Activated T-helper 1 cell treated with Interleukin-2 at 50 U/mL for 16 hours (primary cell): ENCODE measurements around the gene TRIM28.
"Not testable (repeated sequence)": the region's sequence is repeated elsewhere in the genome, so short reads cannot be mapped to it uniquely, and the experiment has no call there.

ENCODE experiments used
- DNase-seq: peaks from one replicate; pipeline ENCODE4 v3.0.0-alpha.2; 2020; ENCODE audit warnings: low read depth

Gene TRIM28

DNA sequence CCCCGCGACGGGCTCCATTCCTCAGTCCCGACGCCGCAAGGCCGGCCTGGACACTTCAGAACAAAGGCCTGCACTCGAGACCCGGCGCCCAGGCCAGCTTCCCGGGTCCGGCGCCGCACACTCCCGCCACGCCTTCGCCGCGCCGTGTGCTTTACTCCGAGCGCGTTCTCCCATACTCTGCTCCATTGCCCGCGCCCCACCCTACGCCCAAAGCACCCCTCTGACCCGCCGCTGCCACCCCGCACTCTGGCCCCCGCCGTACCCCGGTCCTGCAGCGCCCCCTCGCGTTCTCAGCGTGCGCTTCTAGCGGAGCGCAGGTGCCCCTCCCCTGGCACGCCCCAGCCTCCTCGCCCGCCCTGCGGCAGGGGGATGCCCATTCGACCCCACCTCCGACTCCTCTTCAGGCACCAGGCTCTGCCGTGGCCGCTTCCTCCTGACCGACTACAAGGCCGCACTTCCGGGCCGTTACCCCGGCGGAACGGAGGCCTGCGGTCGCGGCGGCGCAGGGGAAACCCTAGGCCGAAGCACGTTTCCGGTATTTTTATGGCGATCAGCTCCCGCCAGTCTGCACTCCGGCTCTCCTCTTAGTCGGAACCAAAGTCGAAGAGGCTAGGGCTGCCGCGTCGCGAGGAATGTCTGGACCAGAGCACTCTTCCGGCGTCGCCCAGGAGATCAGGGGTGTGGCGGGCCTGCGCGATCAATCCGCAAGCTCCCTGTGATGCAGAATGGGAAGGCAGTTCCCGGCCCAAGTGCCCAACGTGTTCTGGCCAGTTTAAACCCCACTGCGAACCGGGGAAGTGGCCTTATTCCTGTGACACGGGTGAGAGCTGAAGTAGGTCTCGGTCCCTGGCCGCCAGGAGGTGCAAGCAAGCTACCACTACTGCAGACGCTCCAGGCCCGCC is 24.3 kb upstream of the TRIM28 start, which contains the start of gene ZBTB45:
ZBTB45 (minus strand) TSS at position 456 of the 902 bp plus-strand sequence. CDS start 2,137 bp downstream, outside the sequence.
- DNase-seq: peak; percentile 76

DNA sequence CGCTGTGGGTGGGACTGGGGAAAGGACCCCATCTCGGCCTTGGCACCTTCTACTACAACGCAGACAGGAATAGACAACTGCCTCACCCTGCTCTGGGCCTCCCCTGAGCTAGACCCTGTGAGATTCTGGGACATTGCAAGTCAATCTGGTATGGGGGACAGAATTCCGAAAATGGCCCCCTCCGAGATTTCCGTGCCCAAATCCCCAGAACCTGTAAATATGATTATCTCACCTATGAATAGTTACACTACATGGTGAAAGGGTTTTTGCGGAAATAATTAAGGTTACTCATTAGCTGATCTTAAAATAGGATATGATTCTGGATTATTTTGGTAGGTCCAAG is 23.6 kb upstream of the TRIM28 start:
- no peak for DNase-seq

DNA sequence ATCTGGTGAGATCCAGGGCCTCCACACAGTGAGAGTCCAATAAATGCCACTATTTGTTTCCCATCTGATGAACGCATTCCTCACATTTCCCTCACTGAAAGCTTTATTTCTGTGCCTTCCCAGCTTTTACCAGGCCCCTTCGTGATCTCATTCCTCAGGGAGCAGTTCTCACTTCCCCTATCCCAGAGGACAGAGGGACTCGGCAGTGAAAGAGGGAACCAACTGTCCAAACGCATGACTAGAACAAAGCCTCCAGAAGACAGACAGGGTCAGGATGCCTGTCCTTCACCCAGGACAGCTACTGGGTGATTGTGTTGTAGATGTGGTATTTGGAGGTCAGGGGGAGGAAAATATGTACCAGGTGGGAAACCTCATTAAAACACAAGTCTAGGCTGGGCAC is 22.2 kb upstream of the TRIM28 start:
- DNase-seq: no peak

DNA sequence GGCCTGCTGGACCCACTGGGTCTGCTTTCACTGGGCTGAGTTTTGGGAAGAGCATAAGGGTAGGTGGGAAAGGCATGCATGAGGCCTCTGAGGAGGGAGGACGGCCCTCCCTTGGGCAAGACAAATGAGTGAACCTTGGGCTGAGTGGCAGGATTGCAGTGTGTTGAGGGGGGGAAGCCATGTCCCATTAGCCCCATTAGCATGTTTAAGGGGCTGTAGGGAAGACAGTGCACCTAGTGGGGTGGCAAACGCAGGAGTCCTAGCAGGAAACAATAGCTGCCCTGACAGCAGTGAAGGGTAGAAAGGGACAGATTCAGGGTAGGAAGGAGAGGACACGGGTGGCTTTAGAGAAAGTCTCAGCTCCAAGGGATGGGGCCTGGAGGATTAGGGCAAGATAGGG is 21.2 kb upstream of the TRIM28 start:
- DNase-seq: no peak

DNA sequence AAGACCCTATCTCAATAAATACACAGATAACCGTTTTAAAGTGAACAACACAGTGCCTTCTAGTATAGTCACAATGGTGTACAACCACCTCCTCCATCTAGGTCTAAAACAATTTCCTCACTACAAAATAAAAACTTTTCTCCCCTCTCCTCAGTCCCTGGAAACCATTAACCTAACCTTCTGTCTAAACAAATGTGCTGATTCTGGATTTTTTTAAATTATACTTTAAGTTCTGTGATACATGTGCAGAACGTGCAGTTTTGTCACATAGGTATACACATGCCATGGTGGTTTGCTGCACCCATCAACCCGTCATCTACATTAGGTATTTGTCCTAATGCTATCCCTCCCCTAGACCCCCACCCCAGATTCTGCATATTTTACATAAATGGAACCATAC is 14.5 kb upstream of the TRIM28 start:
- no peak for DNase-seq

DNA sequence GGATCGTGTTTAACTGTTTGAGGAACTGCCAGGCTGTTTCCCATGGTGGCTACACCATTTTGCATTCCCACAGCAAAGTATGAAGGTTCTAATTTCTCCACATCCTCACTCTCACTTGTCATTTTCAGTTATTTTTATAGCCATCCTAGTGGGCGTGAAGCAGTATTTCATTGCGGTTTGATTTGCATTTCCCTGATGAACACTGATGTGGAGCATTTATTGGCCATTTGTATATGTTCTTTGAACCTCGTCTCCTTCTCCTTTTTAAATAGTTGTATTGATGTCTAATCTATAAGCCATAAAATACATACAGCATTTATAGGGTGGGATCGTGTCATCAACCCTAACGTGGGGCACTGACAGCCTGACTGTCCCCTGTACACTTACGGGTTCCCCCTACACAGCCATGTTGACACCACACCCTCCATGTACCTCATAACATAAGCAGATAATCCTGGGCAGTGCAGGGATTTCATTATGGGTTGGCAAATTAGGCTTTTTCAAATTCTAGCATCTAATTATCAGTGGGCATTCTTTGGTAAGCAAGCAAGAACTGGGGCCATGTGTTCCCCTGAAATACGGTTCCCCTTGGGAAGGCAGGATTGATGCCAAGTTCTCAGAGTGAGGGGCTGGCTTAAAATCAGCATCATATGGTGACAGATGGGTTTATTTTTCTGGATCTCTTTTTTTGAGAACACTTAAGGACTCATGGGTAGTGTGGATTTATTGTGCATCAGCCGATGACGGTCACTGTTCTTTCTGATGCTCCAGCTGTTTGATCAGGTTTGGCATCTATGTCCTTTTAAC is 12.6 kb upstream of the TRIM28 start:
- DNase-seq: no peak

DNA sequence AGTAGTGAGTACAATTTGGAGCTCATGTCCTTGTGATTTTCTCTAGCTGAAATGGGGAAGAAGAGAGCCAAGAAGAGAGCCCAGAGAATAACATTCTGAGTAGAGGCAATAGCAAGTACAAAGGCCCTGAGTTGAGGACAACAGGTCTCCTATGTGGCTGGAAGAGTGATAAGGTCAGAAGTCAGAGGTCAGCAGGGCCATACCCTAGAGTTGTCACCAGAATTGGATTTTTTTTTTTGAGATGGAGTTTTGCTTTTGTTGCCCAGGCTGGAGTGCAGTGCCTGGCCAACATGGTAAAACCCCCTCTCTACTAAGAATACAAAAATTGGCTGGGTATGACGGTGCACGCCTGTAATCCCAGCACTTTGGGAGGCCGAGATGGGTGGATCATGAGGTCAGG is 8.0 kb upstream of the TRIM28 start:
- no peak for DNase-seq

DNA sequence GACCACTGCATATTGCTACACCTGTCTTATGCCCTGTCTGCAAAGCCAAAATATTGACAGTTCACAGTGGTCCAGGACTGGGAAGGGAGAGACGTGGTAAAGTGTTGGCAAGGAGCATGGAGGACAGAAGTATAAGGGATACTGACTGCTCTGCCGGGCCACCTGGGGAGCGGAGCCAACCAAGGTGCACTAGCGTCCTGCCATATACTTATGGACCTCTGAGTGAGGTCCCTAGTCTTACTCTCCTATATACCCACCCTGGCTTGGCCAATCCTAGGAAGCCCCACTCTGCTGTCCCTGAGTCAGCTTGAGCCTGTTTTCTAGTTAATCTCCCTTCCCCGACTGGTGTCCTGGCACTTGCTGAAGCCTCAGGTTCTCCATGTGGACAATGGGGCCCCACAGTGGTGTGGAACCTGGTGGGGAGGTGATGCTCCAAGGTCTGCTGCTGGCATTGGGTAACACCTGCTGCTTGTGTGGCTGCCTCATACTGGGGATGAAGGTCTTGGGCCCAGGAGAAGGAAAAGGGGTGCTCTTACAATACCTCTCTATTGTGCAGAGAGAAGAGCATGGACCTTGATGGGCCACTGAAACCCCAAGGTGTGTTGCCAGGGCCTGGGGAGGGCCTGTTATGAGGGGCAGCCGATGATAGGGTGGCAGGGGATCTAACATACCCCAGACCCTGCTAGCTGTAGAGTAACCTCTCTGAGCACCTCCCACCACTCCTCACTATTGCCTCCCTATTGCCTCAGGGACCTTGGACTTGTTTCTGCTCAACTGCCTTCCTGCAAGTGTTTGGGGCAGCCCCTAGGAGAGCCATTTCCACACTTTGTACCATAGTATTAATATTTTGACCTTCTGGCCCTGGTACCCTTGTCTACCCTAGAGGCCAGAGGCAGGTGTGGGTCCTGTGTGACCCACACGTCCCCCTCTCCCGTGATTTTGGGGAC is 6.7 kb upstream of the TRIM28 start:
- DNase-seq: no peak

DNA sequence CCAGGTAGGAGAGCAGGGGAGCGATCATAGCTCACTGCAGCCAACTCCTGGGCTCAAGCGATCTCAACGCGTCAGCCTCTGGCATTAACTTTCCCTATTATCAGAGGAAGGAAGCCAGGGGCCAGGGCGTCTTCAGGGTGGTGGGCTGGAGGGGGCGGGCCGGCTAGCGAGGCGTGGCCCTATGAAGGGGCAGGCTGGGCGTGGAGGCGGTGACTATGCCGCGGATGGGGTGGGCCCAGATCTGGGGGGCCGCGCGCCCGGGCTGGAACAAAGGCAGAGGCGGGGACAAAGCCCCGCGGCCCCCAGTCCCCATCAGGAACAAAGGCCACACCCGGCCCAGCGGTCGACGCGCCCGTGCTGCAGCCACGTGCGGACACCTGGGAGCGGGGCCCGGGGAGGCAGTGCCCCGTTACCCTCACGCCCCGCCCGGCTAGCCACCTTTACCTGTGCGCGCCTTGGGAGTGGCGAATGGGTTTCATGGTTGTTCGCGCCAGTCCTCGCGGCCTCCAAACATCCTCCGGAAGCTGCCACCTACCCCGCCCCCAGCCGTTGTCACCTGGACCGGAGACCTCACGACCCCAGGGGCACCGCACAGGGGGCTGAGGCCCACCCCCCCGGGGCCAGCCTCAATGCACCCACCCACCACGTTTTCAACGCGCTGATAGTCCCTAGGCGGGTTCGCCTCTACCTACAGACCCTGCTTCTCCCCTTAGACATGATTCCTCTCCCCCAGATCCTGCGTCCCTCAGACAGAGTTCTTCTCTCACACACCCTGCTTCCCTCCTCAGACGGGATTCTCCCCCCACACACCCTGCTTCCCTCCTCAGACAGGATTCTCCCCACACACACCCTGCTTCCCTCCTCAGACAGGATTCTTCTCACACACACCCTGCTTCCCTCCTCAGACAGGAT is 5.4 kb upstream of the TRIM28 start:
- no peak for DNase-seq

DNA sequence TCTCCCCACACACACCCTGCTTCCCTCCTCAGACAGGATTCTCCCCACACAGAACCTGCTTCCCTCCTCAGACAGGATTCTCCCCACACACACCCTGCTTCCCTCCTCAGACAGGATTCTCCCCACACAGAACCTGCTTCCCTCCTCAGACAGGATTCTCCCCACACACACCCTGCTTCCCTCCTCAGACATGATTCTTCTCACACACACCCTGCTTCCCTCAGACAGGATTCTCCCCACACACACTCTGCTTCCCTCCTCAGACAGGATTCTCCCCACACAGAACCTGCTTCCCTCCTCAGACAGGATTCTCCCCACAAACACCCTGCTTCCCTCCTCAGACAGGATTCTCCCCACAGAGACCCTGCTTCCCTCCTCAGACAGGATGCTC is 4.7 kb upstream of the TRIM28 start:
- DNase-seq: not testable (repeated sequence)

DNA sequence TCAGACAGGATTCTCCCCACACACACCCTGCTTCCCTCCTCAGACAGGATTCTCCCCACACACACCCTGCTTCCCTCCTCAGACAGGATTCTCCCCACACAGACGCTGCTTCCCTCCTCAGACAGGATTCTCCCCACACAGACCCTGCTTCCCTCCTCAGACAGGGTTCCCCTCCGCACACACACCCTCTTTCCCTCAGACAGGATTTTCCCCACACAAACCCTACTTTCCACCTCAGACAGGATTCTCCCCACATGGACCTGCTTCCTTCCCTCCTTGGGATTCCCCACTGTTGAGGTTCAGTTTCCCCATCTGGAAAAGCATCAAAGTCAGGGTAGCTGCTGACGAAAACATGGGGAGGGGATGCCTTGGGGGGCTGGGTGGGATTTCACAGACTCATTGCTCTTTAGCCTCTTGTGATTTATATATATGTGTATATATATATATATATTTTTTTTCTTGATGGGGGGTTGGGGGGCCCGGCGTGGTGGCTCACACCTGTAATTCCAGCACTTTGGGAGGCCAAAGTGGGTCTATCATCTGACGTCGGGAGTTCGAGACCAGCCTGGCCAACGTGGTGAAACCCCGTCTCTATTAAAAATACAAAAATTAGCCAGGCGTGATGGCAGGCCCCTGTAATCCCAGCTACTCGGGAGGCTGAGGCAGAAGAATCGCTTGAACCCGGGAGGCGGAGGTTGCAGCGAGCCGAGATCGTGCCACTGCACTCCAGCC is 1.1 kb upstream of the TRIM28 start:
- not testable (repeated sequence) for DNase-seq

DNA sequence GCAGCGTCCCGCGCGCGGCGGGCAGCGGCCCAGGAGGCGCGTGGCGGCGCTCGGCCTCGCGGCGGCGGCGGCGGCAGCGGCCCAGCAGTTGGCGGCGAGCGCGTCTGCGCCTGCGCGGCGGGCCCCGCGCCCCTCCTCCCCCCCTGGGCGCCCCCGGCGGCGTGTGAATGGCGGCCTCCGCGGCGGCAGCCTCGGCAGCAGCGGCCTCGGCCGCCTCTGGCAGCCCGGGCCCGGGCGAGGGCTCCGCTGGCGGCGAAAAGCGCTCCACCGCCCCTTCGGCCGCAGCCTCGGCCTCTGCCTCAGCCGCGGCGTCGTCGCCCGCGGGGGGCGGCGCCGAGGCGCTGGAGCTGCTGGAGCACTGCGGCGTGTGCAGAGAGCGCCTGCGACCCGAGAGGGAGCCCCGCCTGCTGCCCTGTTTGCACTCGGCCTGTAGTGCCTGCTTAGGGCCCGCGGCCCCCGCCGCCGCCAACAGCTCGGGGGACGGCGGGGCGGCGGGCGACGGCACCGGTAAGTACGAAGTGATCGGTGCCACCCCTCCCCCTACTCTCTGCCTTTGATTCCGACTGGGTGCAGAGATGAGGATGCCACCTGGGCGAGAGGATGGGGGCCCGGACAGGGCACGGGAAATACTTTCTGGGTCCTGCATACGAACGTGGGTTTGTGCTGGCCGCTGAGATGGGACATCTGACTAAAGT is 874 bp downstream of the TRIM28 start:
- peak; percentile 75 for DNase-seq

DNA sequence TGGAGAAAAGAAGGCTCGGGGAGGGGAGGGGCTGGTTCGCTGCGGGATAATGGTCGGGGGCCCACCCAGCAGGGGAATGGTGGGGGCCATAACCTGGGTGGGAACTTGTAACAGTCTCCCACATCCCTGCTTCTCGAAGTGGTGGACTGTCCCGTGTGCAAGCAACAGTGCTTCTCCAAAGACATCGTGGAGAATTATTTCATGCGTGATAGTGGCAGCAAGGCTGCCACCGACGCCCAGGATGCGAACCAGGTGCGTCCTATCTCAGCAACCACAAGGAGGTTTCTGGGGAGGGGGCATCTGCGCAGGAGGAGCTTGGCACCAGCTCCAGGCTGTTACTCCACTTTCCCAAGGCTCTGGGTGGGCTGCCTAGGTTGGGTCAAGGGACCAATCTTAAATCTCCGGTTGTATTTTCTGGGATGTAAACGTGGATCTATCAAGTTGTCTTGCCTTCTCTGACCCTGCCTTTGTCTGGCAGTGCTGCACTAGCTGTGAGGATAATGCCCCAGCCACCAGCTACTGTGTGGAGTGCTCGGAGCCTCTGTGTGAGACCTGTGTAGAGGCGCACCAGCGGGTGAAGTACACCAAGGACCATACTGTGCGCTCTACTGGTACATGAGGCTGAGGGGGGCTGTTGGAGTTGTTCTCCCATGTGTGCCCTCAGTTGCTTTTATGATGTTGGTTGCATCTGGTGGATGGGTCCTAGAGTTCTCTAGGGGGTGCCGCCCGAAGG is 1.6 kb downstream of the TRIM28 start:
- no peak for DNase-seq

DNA sequence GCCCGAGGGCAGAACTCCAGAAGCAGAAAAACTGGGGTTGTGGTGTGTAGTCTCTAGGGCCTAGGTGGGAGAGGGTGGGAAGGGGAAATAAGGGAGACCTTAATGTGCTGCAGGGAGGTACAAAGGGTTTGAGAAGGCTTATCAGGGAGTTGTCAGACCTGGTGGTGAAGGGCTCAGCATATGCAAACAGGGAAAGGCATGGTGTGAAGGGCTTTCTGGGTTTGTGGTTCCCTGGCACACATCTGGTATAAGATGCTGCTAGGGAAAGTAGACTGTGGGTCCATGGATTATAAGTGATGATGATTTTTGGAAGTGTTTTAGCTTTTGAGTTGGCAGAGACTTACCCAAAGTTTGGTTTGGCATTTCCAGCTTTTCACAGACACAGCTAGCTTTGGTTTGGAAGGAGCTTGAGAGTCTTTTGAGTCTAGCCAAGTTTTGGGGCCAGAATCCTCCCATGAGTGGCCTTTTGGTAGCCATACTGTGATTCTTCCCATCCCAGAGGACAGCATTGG is 2.2 kb downstream of the TRIM28 start:
- no peak for DNase-seq

DNA sequence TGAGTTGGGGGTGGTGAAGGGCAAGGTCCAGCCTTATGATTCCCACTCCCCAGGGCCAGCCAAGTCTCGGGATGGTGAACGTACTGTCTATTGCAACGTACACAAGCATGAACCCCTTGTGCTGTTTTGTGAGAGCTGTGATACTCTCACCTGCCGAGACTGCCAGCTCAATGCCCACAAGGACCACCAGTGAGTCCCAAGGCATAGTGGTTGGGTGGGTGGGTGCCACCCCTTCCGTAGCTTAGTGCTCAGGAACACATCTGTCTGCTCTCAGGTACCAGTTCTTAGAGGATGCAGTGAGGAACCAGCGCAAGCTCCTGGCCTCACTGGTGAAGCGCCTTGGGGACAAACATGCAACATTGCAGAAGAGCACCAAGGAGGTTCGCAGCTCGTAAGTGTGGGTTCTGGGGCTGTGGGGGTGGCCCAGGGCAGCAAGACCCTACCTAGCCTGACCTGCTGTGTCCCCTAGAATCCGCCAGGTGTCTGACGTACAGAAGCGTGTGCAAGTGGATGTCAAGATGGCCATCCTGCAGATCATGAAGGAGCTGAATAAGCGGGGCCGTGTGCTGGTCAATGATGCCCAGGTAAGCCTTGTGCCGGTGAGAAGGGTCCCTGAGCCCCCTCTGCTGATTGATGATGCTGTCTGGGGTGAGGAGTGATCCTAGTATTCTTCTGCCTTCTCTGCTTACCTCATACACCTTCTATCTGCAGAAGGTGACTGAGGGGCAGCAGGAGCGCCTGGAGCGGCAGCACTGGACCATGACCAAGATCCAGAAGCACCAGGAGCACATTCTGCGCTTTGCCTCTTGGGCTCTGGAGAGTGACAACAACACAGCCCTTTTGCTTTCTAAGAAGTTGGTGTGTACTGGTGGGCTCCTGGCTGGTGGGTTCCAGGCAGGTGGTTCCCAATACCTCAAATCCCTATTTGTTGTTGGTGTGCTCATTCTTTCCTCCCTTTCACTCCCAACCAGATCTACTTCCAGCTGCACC is 3.8 kb downstream of the TRIM28 start:
- no peak for DNase-seq

DNA sequence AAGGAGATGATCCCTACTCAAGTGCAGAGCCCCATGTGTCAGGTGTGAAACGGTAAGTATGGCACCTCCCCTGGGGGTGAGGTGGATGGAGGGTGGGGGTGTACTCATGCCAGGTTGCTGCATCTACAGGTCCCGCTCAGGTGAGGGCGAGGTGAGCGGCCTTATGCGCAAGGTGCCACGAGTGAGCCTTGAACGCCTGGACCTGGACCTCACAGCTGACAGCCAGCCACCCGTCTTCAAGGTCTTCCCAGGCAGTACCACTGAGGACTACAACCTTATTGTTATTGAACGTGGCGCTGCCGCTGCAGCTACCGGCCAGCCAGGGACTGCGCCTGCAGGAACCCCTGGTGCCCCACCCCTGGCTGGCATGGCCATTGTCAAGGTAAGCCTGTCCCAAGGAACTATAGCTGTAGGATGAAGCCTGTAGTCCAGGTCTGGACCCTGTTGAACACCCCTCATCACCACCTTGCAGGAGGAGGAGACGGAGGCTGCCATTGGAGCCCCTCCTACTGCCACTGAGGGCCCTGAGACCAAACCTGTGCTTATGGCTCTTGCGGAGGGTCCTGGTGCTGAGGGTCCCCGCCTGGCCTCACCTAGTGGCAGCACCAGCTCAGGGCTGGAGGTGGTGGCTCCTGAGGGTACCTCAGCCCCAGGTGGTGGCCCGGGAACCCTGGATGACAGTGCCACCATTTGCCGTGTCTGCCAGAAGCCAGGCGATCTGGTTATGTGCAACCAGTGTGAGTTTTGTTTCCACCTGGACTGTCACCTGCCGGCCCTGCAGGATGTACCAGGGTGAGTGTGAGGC is 5.2 kb downstream of the TRIM28 start:
- DNase-seq: no peak
